Urinary bladder (tissue), 4 donors: Measurements from ENCODE around the gene RGS7. TPM values are rescaled to one million over a fixed set of nuclear protein-coding genes. Genes with fewer than 3 reads are reported as not detected.
"Not testable (repeated sequence)": the region's sequence is repeated elsewhere in the genome, so short reads cannot be mapped to it uniquely, and the experiment has no call there.

Source experiments
- DNase-seq: peaks from one replicate; pipeline ENCODE4 v3.0.0-alpha.2; 2015; ENCODE audit errors: extremely low spot score
- H3K27ac ChIP-seq: one replicate; pipeline ENCODE4 v1.5.1; 2013; ENCODE audit warnings: low read depth, mild to moderate bottlenecking, moderate library complexity
- H3K36me3 ChIP-seq: one replicate; pipeline ENCODE4 v1.6.1; 2013; ENCODE audit warnings: mild to moderate bottlenecking, moderate library complexity; ENCODE audit not compliant: insufficient read depth
- H3K4me1 ChIP-seq: one replicate; pipeline ENCODE4 v1.6.1; 2013; ENCODE audit warnings: mild to moderate bottlenecking, moderate library complexity; ENCODE audit not compliant: insufficient read depth
- H3K4me3 ChIP-seq: one replicate; pipeline ENCODE4 v1.5.1; 2013; ENCODE audit warnings: low read depth, low read length
- WGBS: extraction: QIAGEN DNeasy Blood & Tissue Kit; methylation state at CpG from one replicate; pipeline ENCODE4 v1.1.7; 2013; 5-methylcytosine and 5-hydroxymethylcytosine counted together
- polyA plus RNA-seq: library from polyadenylated mRNA; stranded (reverse); fragments of 200-250 nt; gene quantifications from one replicate; pipeline ENCODE4 v1.2.3, GENCODE V29; 2013
- total RNA-seq: library from RNA; depleted of rRNA; stranded (reverse); fragments of >200 nt; gene quantifications from one replicate; pipeline ENCODE4 v1.2.3, GENCODE V29; 2014
- donor health status: healthy with polysubstance abuse.
- donor health status: healthy.

Gene RGS7
- total and polyA plus RNA-seq, 2 donors: 0.04 to 0.42 TPM

- H3K4me3 ChIP-seq, DNase-seq, H3K36me3 ChIP-seq, H3K4me1 ChIP-seq, H3K27ac ChIP-seq: not testable (repeated sequence)
- WGBS: 95% methylated on average over 3 of the region's 4 CpGs
Measured at GRCh38 chr1:240972059-240972458, 384.9 kb downstream of the RGS7 start.

DNA sequence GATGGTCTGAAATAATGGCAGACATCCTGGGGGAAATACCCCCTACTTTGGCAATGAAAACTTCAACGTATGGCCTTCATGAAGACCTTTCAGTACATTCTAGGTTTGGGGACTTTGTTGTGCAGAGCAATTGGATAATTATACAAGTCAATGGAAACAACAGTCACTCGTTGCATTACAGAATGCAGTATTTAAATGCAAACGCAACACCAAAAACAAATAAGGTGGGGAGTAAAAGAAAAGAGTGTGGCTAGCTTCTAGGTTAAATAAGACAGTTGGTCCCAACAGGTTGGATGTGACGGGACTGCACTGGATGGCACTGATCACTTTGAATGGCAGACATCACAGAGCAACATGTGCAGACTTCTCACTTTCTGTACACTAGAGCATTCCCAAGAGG, 386.8 kb downstream of the RGS7 start:
- WGBS: 62% methylated on average over 4 of the region's 4 CpGs
- Histone ChIP-seq H3K4me1 (no peaks in the 10 kb centered on the region), H3K36me3 (no peaks in the 10 kb centered on the region), H3K27ac (no peak overlapping the region), H3K4me3 (no peak overlapping the region)
- no peak for DNase-seq

DNA sequence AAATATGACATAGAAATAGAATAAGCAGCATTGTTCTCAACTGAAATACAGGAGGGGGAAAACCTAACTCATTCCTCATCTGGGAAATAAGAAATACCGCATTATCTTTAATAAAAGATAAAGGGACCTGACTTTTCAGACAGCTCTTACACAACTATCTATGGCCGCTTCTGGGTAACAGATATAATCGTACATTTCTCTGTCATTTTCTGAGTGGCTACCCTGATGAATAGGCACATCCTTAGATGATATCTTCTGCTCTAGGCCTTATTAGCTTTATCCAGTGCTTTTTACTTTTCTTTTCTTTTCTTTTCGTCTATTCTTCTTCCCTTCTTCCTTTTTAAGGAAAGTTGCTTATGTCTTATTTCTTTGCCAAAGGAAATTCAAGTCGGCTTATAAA, 388.1 kb downstream of the RGS7 start:
- H3K27ac ChIP-seq: no peak overlapping the region
- H3K4me1 ChIP-seq: peaks cover 2% of the 10 kb centered on the region
- no peak overlapping the region for H3K4me3 ChIP-seq
- 51% methylated on average over 5 of the region's 5 CpGs for WGBS
- no peak for DNase-seq
- H3K36me3 ChIP-seq: no peaks in the 10 kb centered on the region

- H3K4me1 ChIP-seq: peaks cover 2% of the 10 kb centered on the region
- no peak overlapping the region for H3K4me3 ChIP-seq
- no peaks in the 10 kb centered on the region for H3K36me3 ChIP-seq
- no peak overlapping the region for H3K27ac ChIP-seq
- no peak for DNase-seq
- 86% methylated on average over 10 of the region's 10 CpGs for WGBS
Measured at GRCh38 chr1:240967070-240967724, 389.8 kb downstream of the RGS7 start.

GRCh38 chr1:240965581-240966091, 391.4 kb downstream of the RGS7 start:
- DNase-seq: no peak
- 22% methylated on average over 10 of the region's 10 CpGs for WGBS
- no peaks in the 10 kb centered on the region for H3K36me3 ChIP-seq

DNA sequence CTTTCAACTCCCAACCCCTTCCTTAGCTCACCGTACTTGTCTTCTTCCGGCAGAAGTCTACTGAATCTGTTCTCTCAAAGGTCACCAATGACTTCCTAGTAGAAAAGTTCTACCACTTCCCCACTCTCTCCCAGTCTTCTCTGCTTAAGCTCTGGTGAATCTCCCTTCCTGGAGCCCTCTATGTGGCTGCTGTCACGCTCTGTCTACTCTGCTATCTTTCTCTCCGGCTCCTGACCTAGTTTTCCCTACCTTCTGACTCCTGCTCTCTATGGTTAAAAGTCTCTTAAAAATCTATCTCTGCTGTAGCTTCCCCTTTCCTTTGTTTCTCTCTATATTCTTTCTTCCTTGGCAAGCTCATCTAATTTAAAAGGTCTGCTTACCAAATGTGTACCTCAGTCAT, 394.9 kb downstream of the RGS7 start:
- no peak for DNase-seq
- H3K4me1 ChIP-seq: peaks cover 2% of the 10 kb centered on the region
- H3K27ac ChIP-seq: no peak overlapping the region
- no peak overlapping the region for H3K4me3 ChIP-seq
- H3K36me3 ChIP-seq: no peaks in the 10 kb centered on the region
- 83% methylated on average over 4 of the region's 4 CpGs for WGBS

More at GRCh38 chr1:240965581-240966091, 391.4 kb downstream of the RGS7 start:
- H3K4me1 ChIP-seq: peaks cover 2% of the 10 kb centered on the region
- H3K27ac ChIP-seq: no peak overlapping the region
- H3K4me3 ChIP-seq: no peak overlapping the region

DNA sequence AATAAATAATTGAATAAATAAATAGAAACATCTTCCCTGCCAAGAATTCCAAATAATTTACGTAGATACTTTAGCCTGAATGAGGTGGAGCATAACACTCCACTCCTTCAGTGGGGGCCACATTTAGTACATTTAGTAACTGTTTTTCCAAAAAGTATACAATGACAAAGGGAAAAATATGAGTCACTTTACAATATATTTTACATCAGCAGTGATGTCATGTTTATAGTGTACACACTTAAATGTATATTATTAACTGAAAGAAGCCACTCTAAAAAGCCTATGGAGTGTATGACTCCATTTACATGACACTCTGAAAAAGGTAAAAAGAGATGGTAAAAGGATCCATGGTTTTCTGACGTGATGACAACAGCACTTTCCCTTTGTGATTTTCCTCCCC, 400.6 kb downstream of the RGS7 start:
- DNase-seq: no peak
- no peaks in the 10 kb centered on the region for H3K4me1 ChIP-seq
- H3K36me3 ChIP-seq: no peaks in the 10 kb centered on the region
- H3K27ac ChIP-seq: no peak overlapping the region
- WGBS: 66% methylated on average over 2 of the region's 2 CpGs
- H3K4me3 ChIP-seq: no peak overlapping the region

GRCh38 chr1:240956020-240956419, 401.0 kb downstream of the RGS7 start:
- Histone ChIP-seq H3K4me1 (no peaks in the 10 kb centered on the region), H3K4me3 (no peak overlapping the region), H3K27ac (no peak overlapping the region), H3K36me3 (no peaks in the 10 kb centered on the region)
- WGBS: 47% methylated on average over 2 of the region's 2 CpGs
- DNase-seq: no peak

DNA sequence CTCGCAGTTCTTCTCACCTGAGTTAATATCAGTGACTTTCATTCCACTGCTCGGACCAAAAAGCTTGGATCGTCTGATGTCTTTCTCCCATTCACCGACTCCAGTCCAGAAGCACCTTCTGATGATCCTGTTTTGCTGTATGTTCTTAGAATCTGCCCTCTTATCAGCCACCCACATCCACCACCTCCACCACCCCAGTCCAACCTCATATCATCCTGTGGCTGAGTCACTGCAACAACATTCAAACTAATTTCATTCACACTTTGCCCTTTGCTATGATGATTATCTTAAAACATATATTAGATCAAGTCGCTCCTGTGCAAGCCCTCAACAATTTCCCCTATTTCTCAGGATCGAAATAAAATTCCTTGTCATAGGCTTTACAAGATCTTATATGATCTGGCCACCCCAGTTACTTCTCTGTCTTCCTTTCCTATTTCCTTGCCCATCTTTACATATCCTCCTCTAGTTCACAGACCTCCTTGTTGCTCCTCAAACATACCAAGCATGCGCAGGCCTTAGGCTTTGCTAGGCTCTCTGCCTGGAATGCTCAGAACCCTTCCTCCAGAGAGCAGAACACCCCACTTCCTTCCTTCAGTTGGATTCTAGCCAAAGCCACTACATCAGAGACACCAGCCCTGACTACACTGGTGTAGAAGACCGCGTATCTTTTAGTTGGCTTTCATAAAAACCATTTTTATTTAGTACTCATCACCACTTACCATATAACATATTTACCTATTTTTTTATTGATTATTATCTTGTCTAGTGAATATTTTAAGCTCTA, 409.4 kb downstream of the RGS7 start:
- H3K27ac ChIP-seq: no peak overlapping the region
- DNase-seq: no peak
- H3K4me3 ChIP-seq: no peak overlapping the region
- no peaks in the 10 kb centered on the region for H3K4me1 ChIP-seq
- no peaks in the 10 kb centered on the region for H3K36me3 ChIP-seq
- 89% methylated on average over 9 of the region's 9 CpGs for WGBS

- Histone ChIP-seq H3K4me1 (no peaks in the 10 kb centered on the region), H3K4me3 (no peak overlapping the region), H3K36me3 (no peaks in the 10 kb centered on the region), H3K27ac (no peak overlapping the region)
- no peak for DNase-seq
- WGBS: 70% methylated on average over 2 of the region's 2 CpGs
Measured at GRCh38 chr1:240946926-240947325, 410.1 kb downstream of the RGS7 start.

GRCh38 chr1:240942901-240943300, 414.1 kb downstream of the RGS7 start:
- H3K4me3 ChIP-seq: no peak overlapping the region
- no peak overlapping the region for H3K27ac ChIP-seq
- no peaks in the 10 kb centered on the region for H3K4me1 ChIP-seq
- WGBS: 93% methylated on average over 4 of the region's 4 CpGs
- DNase-seq: no peak
- no peaks in the 10 kb centered on the region for H3K36me3 ChIP-seq

DNA sequence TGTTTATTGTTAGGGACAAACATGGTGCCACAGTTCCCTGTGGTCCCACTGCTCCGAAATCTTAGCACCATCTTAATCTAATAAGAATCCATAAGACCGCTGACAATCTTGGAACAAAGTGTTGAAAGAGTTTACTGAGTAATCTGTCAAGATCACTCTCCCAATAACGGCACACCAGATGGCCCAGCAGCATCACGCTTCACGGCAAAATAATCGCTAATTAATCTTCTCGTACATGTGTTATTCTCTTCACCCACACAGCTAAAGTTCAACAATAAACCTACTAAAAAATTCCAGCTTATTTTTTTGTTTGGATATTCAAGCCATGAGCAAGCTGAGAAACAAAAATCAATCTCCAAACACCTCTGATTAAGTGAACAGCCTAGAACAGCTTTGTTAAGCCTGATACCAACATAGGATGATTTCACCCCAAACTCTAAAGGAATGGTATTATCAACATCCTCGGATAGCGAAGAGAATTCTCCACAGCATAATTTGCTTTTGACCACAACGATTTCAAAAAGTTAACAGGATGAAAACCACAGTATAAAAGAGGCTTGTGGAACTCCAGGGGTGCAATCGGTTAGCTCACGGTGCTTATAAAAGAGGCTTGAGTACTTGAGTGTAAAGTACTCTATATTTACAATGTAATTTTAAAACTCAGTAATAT, 415.2 kb downstream of the RGS7 start:
- Histone ChIP-seq H3K4me1 (no peaks in the 10 kb centered on the region), H3K4me3 (no peak overlapping the region), H3K36me3 (no peaks in the 10 kb centered on the region), H3K27ac (no peak overlapping the region)
- DNase-seq: no peak
- 80% methylated on average over 12 of the region's 12 CpGs for WGBS

GRCh38 chr1:240936911-240937668, 419.9 kb downstream of the RGS7 start:
- no peak for DNase-seq
- Histone ChIP-seq H3K4me1 (no peaks in the 10 kb centered on the region), H3K27ac (no peak overlapping the region), H3K4me3 (no peak overlapping the region), H3K36me3 (no peaks in the 10 kb centered on the region)
- 89% methylated on average over 11 of the region's 11 CpGs for WGBS
